Measurements from ENCODE around the gene PIP4K2A. TPM values are rescaled to one million over a fixed set of nuclear protein-coding genes. Genes with fewer than 3 reads are reported as not detected.

PIP4K2A gene
- total RNA-seq, 2 donors from 2014 or later, result 3.6 to 7.8 TPM

GRCh38 chr10:22541900-22542299, 172.5 kb downstream of the PIP4K2A start:
- DNase-seq, result no peak
- no peaks in the 10 kb centered on the region for H3K36me3 ChIP-seq (replicated peaks in 1 of 2; ENCODE audit: insufficient read depth in 1 of 2, low read depth in 2 of 2)
- TF ChIP-seq POLR2A (IDR thresholded peaks at IDR 0.05), result no peak
- no peak for TF ChIP-seq CTCF (IDR thresholded peaks at IDR 0.05)
- H3K27me3 ChIP-seq, result no peaks in the 10 kb centered on the region
- ATAC-seq, result no peak
- no peaks in the 10 kb centered on the region for H3K9me3 ChIP-seq
- H3K4me1 ChIP-seq, result no peaks in the 10 kb centered on the region
- no peak overlapping the region for H3K27ac ChIP-seq
- H3K4me3 ChIP-seq, result no peak overlapping the region
- 92 to 96% methylated on average over 7 to 9 of the region's 10 CpGs for WGBS, 2 donors
- intact Hi-C loops (cut with DNase I), result no loop called here

- no peaks in the 10 kb centered on the region for H3K27me3 ChIP-seq
- no peak overlapping the region for H3K27ac ChIP-seq
- no peaks in the 10 kb centered on the region for H3K9me3 ChIP-seq
- TF ChIP-seq CTCF (IDR thresholded peaks at IDR 0.05), result no peak
- TF ChIP-seq POLR2A (IDR thresholded peaks at IDR 0.05), result no peak
- no peaks in the 10 kb centered on the region for H3K4me1 ChIP-seq
- DNase-seq, result no peak
- WGBS, 2 donors, result 88 to 92% methylated on average over 11 of the region's 11 CpGs
- H3K4me3 ChIP-seq, result no peak overlapping the region
- H3K36me3 ChIP-seq (replicated peaks in 1 of 2; ENCODE audit: insufficient read depth in 1 of 2, low read depth in 2 of 2), result no peaks in the 10 kb centered on the region
- no peak for ATAC-seq
- intact Hi-C loops (cut with DNase I), result no loop called here
Measured at GRCh38 chr10:22539579-22540298, 174.6 kb downstream of the PIP4K2A start.

- intact Hi-C loops (cut with DNase I), result no loop called here
- DNase-seq (no peak), ATAC-seq (no peak)
- Histone ChIP-seq H3K9me3 (no peaks in the 10 kb centered on the region), H3K27ac (no peak overlapping the region), H3K36me3 (replicated peaks in 1 of 2; ENCODE audit: insufficient read depth in 1 of 2, low read depth in 2 of 2) (no peaks in the 10 kb centered on the region), H3K4me1 (no peaks in the 10 kb centered on the region), H3K27me3 (no peaks in the 10 kb centered on the region), H3K4me3 (no peak overlapping the region)
- TF ChIP-seq POLR2A (IDR thresholded peaks at IDR 0.05), result no peak
- 82 to 91% methylated on average over 4 to 6 of the region's 6 CpGs for WGBS, 2 donors
Measured at GRCh38 chr10:22537810-22538209, 176.6 kb downstream of the PIP4K2A start.

GRCh38 chr10:22536620-22537019, 177.8 kb downstream of the PIP4K2A start:
- ATAC-seq (no peak), DNase-seq (no peak)
- Histone ChIP-seq H3K27ac (no peak overlapping the region), H3K27me3 (no peaks in the 10 kb centered on the region), H3K36me3 (replicated peaks in 1 of 2; ENCODE audit: insufficient read depth in 1 of 2, low read depth in 2 of 2) (no peaks in the 10 kb centered on the region), H3K4me1 (no peaks in the 10 kb centered on the region), H3K4me3 (no peak overlapping the region), H3K9me3 (no peaks in the 10 kb centered on the region)
- TF ChIP-seq CTCF (IDR thresholded peaks at IDR 0.05), result no peak
- TF ChIP-seq POLR2A (IDR thresholded peaks at IDR 0.05), result no peak
- WGBS, 2 donors, result 86 to 92% methylated on average over 8 of the region's 8 CpGs
- intact Hi-C loops (cut with DNase I), result no loop called here

GRCh38 chr10:22534849-22535604, 179.4 kb downstream of the PIP4K2A start:
- H3K9me3 ChIP-seq, result peaks cover 0 to 7% (median 0%) of the 10 kb centered on the region in 3 donors

More at GRCh38 chr10:22534849-22535604, 179.4 kb downstream of the PIP4K2A start:
- DNase-seq (no peak), ATAC-seq (no peak)
- H3K4me3 ChIP-seq, result no peak overlapping the region
- TF ChIP-seq POLR2A (IDR thresholded peaks at IDR 0.05) (no peak), CTCF (IDR thresholded peaks at IDR 0.05) (no peak)
- H3K4me1 ChIP-seq, result no peaks in the 10 kb centered on the region
- intact Hi-C loops (cut with DNase I), result no loop called here
- H3K27me3 ChIP-seq, result no peaks in the 10 kb centered on the region
- no peaks in the 10 kb centered on the region for H3K36me3 ChIP-seq (replicated peaks in 1 of 2; ENCODE audit: insufficient read depth in 1 of 2, low read depth in 2 of 2)
- whole genome bisulfite sequencing, 2 donors, result 69 to 74% methylated on average over 9 of the region's 9 CpGs
- no peak overlapping the region for H3K27ac ChIP-seq

Data from body of pancreas (tissue), 4 donors.